ENCODE data around the gene LIX1. TPM values are rescaled to one million over a fixed set of nuclear protein-coding genes. Genes with fewer than 3 reads are reported as not detected.

The LIX1 gene
- total and polyA plus RNA-seq, 2 donors: 0.10 to 0.63 TPM

Small RNAs within 50 kb of the gene (small RNA-seq; reads per million reads assigned to genes)
- not detected for gene RNU1-73P

Other genes starting within 250 kb of the LIX1 start
- gene LNPEP, start 206.5 kb downstream of the LIX1 start, total RNA-seq: 99.2 TPM
- 10.1 TPM for gene LNPEP, start 206.5 kb downstream of the LIX1 start, polyA plus RNA-seq
- gene RIOK2, start 40.6 kb upstream of the LIX1 start, total RNA-seq: 38.8 TPM
- 10.2 TPM for gene RIOK2, start 40.6 kb upstream of the LIX1 start, polyA plus RNA-seq

All from urinary bladder (tissue), 2 donors.